Renal pelvis (tissue), 4 donors: Measurements from ENCODE around the gene SSUH2. TPM values are rescaled to one million over a fixed set of nuclear protein-coding genes. Genes with fewer than 3 reads are reported as not detected.

Experiments
- DNase-seq: peaks from one replicate; pipeline ENCODE4 v3.0.0-alpha.2; 2013
- polyA plus RNA-seq, 3 donors: library from polyadenylated mRNA; unstranded; fragments of 120-200 nt; gene quantifications; one replicate each; pipeline ENCODE4 v1.2.1, GENCODE V29; 2013; ENCODE audit not compliant: insufficient read length in 3 of 3

The SSUH2 gene
- polyA plus RNA-seq, 3 donors = 4.6 to 5.3 (median 5.0) TPM

- no peak for DNase-seq
Measured at GRCh38 chr3:8618950-8619349, 25.6 kb downstream of the SSUH2 start.

DNA sequence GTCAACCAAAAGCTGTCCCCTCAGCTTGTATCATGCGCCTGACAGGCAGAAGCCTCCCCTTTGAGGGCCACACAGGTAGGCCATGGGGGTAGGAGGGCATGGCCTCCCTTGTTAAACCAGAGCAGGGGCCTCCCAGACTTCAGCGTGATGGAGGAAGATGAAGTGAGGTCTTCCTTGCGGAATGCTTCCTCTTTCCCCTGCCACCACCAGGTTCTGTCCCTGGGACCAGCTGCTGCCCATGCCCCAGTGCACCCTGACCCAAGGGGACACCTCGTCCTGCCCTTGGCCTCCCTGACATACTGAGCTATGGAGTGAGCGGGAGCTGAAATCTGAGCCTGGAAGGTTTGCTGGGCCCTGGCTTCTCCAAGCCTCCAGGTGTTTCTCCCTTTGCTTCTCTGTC lies 26.7 kb downstream of the SSUH2 start:
- DNase-seq = no peak

- no peak for DNase-seq
Measured at GRCh38 chr3:8610951-8611350, 33.6 kb downstream of the SSUH2 start.

DNA sequence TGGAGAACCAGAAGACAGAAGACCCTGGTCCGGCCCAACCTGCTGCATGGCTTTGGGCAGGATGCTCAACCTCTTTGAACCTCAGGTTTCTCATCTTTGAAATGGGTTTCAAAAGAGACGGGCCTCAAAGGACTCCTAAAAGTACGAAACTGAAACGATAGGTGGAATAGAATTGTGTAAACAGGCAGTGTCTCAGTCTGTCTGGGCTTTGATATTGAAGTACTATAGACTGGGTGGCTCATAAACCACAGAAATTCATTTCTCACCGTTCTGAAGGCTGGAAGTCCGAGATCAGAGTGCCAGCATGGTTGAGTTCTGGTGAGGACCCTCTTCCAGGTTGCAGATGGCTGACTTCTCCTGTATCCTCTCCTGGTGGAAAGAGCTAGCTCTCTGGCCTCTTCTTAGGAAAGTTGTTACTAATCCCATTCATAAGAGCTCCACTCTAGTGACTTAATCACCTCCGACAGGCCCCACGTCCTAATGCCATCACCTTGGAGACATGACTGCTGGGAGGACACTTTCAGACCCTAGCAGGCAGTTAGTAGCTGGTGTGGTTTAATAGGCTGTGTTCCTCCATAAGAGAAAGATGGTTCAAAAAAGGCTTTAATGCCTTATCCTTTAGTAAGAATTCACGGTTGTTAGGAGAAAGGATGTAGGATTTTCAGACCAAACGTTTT lies 35.7 kb downstream of the SSUH2 start:
- no peak for DNase-seq

DNA sequence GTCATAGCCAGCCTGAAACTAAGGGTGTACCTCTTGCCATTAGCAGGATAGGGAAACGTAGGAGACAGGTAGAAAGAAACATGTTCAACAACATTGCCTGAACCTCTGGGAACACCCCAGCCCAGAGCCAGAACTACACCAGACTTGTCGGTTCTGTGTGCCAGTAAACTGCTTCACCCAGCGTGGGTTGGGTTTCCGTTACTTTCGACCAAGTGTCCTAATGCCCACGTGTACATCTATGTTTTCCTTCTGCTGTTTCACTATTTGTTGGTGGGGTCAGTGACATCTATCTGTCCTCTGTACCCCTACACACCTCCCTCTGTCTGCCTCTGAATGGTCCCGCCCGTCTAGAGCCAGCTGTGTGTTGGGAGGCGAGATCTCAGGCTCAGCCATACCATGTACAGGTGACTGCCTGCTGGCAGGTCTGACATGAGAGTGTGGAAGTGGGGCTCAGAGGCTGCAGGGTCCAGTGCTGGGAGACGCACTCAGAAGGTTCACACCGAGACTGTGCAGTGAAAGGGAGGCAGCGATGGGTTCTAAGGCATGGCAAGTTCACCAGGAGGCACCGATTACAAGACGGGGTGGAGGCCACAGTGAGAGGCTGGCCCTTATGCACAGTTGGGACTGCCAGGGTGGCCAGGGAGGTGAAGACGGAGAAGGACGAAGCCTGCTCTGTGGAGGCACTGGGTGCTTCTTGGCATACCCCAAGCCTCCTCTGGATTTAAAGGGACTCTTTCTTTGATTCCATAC lies 36.4 kb downstream of the SSUH2 start:
- no peak for DNase-seq

DNA sequence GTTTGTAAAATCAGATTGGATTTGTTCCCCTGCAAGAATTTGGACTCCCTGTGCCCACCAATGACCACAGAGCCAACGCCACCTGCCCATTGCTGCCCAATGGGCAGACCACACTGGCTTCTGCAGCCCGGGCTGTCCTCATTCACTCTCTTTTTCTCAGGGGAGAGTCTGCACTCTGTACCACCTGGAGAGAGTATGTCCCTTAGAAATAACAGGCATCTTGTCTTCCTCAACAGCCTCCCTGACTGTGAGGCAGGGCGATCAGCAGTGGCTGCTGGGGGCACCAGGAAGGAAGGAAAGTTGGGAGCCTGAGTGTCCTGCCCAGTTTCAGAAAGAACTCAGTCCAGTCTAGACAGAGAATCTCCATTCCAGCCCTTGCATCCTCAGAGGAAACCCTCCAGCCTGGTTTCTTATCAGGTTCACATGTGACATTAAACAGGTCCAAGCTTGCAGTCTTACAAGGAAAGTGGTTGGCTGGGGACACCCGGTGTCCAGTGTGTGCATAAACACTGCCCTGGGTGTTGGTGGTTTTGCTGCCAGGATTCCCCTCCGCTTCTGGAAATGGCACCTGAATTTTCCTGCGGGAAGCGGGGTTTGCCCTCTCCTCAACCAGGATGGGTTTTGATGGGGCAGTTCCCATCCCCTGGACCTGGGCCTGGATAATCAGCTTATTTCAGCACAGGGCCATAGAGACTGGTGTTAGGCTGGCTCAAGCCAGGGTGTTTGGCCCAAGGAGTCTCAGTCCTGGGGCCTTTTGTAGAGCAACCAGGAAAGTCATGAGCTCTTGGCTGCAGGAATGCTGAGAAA lies 37.2 kb downstream of the SSUH2 start:
- peak; percentile 66 for DNase-seq

- DNase-seq = no peak
Measured at GRCh38 chr3:8606701-8607231, 37.8 kb downstream of the SSUH2 start.

DNA sequence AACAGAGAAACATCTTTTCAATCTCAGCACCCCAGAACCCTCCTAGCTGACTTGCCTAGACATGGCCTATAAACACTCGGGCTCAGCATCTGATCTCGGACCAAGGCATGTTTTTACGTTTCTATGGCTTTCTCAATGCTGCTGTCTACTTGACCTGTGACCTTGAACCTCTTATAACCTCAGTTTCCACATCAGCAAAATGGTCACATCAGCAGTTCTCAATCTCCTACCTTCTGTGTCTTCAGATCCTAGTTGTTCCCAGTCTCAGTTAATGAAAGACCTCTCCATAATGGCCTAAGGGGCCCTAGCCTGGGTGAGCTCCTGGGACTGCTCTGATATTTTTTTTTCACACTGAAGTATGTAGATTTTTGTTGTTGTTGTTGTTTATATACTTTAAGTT lies 39.6 kb downstream of the SSUH2 start:
- DNase-seq = no peak

DNA sequence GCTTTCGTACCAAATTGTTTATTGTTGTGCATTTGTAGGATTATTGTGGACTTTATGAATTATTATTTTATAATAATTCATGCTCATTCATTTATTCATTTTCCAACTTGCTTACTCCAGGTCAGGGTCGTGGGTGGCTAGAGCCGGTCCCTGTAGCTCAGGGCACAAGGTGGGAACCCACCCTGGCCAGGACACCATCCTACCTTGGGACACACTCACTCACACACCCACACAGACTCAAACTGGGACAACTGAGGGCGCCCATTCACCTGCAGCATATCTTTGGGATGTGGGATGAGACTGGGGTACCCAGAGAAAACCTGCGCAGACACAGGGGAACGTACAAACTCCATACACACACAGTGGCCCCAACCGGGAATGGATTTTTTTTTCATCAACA lies 40.6 kb downstream of the SSUH2 start:
- DNase-seq = no peak

DNA sequence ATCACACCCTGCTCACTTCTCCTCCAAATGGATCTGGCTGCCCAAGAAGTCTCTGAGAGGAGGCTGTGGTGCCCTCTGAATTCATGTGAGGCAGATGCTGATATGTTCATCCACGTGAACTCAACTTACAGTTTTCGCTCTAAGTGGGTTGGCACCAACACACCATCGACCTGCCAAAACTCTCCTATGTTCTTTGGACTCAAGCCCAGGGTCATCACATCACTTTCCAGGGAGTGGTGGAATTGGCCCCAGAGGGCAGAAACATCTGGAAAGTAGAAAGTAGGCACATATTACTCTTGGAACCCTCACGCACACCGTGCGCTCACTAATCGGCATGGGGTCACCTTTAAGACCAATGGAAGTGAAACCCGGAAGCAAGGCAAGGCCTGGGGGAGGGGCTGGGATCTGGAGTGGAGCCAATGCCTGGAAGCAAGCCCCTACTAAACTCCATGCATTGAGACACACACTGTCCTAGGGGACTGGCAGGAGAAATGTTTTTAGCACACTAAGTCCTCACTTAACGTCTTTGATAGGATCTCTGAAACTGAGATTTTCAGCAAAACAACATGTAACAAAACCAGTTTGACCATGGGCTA lies 41.4 kb downstream of the SSUH2 start:
- no peak for DNase-seq

DNA sequence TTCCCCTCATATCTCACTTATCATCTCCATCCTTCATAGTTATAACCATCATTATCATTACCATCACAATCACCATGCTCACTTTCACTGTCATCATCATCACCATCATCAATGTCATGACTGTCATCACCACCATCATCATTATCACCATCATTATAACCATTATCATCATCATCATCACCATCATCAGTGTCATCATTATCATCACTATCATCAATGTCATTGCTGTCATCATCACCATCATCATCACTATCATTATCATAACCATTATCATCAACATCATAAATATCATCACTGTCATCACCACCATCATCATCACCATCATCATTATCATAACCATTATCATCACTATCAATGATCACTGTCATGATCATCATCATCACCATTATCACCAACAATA lies 44.1 kb downstream of the SSUH2 start:
- no peak for DNase-seq

GRCh38 chr3:8599146-8599545 lies 45.5 kb downstream of the SSUH2 start:
- DNase-seq = no peak

DNA sequence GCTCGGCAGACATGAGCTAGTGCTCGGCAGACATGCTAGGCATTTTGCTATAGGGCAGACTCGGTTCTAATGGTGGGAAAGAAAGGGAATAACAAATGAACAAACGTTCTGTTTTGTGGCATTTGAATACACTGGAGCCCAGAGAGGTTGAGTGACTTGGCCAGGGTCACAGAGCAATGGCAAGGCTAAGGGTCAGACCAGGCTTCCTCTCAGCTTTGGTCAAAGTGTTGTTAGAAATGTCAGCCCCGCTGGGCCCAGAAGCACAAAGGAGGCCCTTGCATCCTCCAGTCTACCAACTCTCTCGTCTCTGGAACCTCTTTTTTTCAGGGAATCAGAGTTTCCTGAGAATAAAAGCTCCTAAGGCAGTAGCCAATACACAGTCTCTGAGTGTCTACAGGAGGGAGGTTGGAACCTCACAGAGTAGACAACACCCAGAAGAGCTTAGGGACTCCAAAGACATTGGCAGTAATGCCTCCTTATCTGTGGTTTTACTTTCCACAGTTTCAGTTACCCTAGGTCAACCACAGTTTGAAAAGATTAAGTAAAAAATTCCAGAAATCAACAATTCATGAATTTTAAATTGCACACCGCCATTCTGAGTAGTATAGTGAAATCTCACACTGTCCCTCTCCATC lies 47.3 kb downstream of the SSUH2 start:
- no peak for DNase-seq

GRCh38 chr3:8596321-8597218 lies 48.0 kb downstream of the SSUH2 start:
- no peak for DNase-seq

DNA sequence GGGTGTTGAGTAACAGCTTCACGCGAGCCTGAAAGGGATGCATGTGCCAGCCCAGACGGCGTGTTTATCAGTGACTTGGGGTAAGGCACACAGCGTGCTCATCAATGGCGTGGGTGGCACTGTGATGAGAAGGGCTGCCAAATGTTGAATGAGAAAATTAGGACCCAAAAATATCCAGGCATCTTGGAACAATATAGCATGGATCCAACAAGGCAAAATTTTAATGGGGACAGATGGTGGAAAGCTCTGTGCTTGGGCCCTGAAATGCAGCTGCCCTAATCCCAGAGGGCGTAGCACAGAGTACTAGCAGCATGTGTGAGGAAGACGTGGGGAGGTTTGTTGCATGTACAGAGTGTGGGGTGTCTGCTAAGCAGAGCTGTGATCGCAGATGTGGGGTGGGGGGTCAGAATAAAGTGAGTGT lies 48.9 kb downstream of the SSUH2 start:
- no peak for DNase-seq

DNA sequence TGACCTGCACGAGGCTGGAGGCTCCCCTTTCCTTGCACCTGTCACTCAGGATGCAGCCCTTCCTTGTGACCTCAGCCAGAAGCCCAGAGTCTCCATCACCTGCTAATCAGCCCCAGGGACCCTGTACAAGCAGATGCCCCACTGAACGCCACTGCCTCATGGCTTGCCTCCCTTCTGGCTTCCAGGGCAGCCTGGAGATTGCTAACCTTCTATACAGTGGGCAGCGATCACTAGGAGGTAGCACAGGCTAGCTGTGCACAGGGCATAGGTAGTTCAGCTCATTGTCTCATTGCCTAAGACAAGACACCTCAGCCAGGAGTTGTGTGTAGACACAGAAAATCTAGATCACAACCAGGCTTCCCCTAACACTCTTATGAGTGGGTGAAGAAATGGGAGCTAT lies 49.3 kb downstream of the SSUH2 start:
- no peak for DNase-seq

- no peak for DNase-seq
Measured at GRCh38 chr3:8593021-8593827, 51.4 kb downstream of the SSUH2 start.

- DNase-seq = no peak
Measured at GRCh38 chr3:8589880-8590556, 54.6 kb downstream of the SSUH2 start.

DNA sequence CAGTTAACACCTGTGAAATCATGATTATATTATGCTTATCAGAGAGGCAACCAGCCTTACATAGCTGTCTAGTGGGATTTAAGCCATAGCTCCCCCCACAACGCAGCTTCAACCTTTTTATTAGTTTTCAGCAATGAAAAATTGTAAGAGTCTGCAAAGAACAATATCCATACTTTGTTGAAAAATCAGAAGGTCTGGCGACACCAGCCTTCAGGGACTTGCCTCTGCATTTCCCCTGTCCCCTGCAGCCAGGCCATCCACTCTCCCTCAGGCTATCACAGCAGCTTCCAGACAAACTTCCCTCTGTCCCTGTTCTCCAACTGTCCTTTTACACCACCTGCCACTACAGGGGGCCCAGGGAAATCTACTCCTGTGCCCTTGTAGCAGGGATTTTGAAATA lies 59.9 kb downstream of the SSUH2 start:
- no peak for DNase-seq
